KBM-7 (cell line): Measurements from ENCODE around the gene SPATS1.

Experiments used
- DNase-seq: peaks from one replicate; pipeline ENCODE4 v3.0.0-alpha.2; 2015
- in situ Hi-C: fragments of 300-500 bp; cut with MboI; formaldehyde crosslinking; loops from 2 replicates; pipeline ENCODE4 v1.14.3; 2020; ENCODE audit warnings: low sequenced_read_pairs, low pct_unique_long_range_greater_than_20kb, mixed read lengths

Gene SPATS1

GRCh38 chr6:44375071-44375470, 32.6 kb downstream of the SPATS1 start:
- in situ Hi-C loops = no loop called here
- no peak for DNase-seq

DNA sequence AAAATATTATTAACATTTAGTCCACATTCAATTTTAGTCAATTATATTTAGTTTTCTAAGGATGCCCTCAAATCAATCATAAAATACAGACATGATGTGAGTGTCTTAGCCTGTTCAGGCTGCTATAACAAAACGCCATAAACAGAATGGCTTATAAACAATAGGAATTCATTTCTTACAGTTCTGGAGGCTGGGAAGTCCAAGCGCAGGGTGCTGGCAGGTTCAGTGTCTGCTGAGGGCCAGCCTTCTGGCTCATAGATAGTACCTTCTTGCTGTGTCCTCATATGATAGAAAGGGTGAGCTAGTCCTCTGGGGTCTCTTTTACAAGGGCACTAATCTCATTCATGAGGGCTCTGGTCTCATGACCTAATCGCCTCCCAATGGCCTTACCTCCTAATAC, 35.0 kb downstream of the SPATS1 start:
- in situ Hi-C loops = no loop called here
- no peak for DNase-seq

- DNase-seq = no peak
- in situ Hi-C loops = no loop called here
Observed at GRCh38 chr6:44377971-44378370, 35.5 kb downstream of the SPATS1 start.

- in situ Hi-C loops = no loop called here
- DNase-seq = peak; percentile 58
Observed at GRCh38 chr6:44381739-44382138, 39.3 kb downstream of the SPATS1 start.

- in situ Hi-C loops = no loop called here
- no peak for DNase-seq
Observed at GRCh38 chr6:44386364-44386928, 44.0 kb downstream of the SPATS1 start.

DNA sequence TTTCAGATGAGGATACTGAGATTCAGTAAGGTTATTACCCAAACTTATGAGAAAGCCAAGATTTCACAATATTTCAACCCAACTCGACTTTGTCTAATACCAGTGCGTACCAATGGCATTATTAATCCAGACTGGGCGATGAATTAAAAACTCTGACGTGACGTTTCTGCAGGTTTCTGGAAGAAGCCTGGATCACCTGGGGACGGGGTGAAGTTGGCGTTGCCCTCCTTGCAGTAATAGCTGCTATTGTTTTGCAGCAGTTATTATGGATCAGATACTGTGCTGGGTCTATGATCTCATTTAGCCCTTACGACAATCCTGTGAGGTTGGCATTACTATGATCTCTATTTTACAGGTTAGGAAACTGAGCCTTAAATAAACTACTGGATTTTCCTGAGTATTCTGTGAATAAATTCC, 44.5 kb downstream of the SPATS1 start:
- in situ Hi-C loops = no loop called here
- no peak for DNase-seq

DNA sequence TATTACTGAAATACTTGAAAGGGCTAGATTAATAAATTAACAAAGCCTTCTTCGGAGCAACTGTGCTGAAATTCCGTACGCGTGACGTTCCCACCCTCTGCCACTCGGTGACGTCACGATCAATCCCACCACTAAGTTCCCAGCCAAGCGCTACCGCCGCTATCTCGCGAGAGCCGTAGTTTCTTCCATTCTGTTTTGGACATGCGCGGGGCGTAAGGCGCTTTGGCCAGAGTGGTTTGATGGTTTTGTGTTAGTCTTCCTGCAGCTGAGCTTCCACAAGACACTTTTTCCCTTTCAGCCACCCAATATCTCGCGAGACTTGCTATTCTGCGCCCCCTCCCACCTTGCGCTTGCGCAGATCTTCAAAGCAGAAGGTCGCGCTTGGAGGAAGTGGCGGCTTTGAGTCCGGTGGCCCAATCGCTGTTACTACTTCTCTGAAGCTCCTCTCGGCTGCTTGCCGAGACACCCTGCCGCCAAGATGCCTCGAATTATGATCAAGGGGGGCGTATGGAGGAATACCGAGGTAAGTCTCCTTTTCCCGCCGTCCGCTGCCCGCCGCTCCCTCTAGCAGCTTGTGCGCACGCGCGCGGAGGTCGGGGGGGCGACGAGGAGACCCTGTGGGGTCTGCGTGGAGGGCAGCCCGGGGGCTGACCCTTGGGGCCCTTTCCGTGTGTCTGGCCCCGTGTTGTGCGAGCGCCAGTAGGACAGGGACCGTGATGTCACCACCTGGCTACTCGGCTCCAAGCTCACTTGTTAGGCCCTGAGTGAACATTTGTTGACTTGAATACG, 45.1 kb downstream of the SPATS1 start, which contains the start of gene CDC5L:
TSS of gene CDC5L (plus strand) at position 361 of the 789 bp plus-strand sequence. CDS start at position 479, 118 bp downstream.
- peak; percentile 99 for DNase-seq

GRCh38 chr6:44388135-44388487, 45.7 kb downstream of the SPATS1 start:
- no peak for DNase-seq
- in situ Hi-C loops = no loop called here

More for the DNA sequence above, 45.1 kb downstream of the SPATS1 start, which contains the start of gene CDC5L:
- in situ Hi-C loops = no loop called here

DNA sequence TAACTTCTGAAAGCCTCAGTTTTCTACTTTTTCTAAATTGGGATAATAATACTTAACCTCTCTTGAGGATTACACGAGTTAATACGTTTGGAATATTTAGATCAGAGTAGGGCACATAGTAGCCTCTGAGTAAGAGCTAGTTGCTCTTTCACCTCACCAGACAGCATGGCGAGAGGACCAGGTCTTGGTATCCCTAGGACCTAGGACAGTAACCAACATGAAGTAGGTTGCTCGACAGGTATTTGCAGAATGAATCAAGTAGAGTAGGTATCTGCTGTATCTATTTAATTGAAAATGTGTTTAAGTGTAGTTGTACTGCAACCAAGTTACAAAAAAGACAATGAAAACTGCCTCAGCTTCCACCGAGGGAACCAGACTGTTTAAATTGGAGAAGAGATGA, 46.4 kb downstream of the SPATS1 start:
- in situ Hi-C loops = no loop called here
- no peak for DNase-seq

GRCh38 chr6:44390158-44390683, 47.8 kb downstream of the SPATS1 start:
- no peak for DNase-seq
- in situ Hi-C loops = no loop called here
